Retinal pigment epithelial cell (primary cell): ENCODE measurements around the gene SHISAL2A.
A peak's percentile ranks its signal among the peaks of the same experiment; 100 is the strongest.

ENCODE experiments used
- DNase-seq: peaks from one replicate; pipeline ENCODE4 v3.0.0-alpha.2; 2010; ENCODE audit warnings: low read depth
- H3K4me3 ChIP-seq: 2 replicates; pipeline ENCODE4 v1.5.1; 2011; ENCODE audit warnings: mild to moderate bottlenecking, low read length, control low read depth, moderate library complexity
- CTCF ChIP-seq: conservative IDR thresholded peaks from 2 replicates; pipeline ENCODE4 v1.5.1; 2011; ENCODE audit warnings: low read depth, low read length, control low read depth, inconsistent platforms

SHISAL2A gene

GRCh38 chr1:52601991-52602855 is 30.7 kb upstream of the SHISAL2A start, which contains the start of gene GPX7:
Gene GPX7, plus strand, starts transcription at chr1:52602371. Its CDS starts 39 bp downstream, at chr1:52602410.
- peak within 1 kb of the TSS; percentile 52 for H3K4me3 ChIP-seq
- no peak for TF ChIP-seq CTCF
- DNase-seq: no peak

GRCh38 chr1:52602856-52603600 is 29.9 kb upstream of the SHISAL2A start:
- no peak for TF ChIP-seq CTCF
- H3K4me3 ChIP-seq: peak overlapping the region; percentile 52
- DNase-seq: no peak

GRCh38 chr1:52603630-52604029 is 29.3 kb upstream of the SHISAL2A start:
- no peak for DNase-seq
- no peak for TF ChIP-seq CTCF
- no peak overlapping the region for H3K4me3 ChIP-seq

- H3K4me3 ChIP-seq: no peak overlapping the region
- TF ChIP-seq CTCF: no peak
- DNase-seq: no peak
Observed at GRCh38 chr1:52604063-52604770, 28.8 kb upstream of the SHISAL2A start.

- no peak for TF ChIP-seq CTCF
- H3K4me3 ChIP-seq: no peak overlapping the region
- no peak for DNase-seq
Observed at GRCh38 chr1:52613636-52614373, 19.2 kb upstream of the SHISAL2A start.

- DNase-seq: no peak
- TF ChIP-seq CTCF: no peak
- H3K4me3 ChIP-seq: no peak overlapping the region
Observed at GRCh38 chr1:52614671-52615070, 18.3 kb upstream of the SHISAL2A start.
